Brain microvascular endothelial cell (primary cell): ENCODE results near the gene PCNX3.
A peak's percentile ranks its signal among the peaks of the same experiment; 100 is the strongest.

Source experiments
- DNase-seq: peaks from one replicate; pipeline ENCODE4 v3.0.0-alpha.2; 2020
- H3K27ac ChIP-seq: fragments of 250-450 bp; sonication (Bioruptor Pico); 2 replicates; pipeline ENCODE4 v1.5.1; 2020; ENCODE audit warnings: mild to moderate bottlenecking, moderate library complexity
- H3K27me3 ChIP-seq: fragments of 250-450 bp; sonication (Bioruptor Pico); replicated peaks from 2 replicates; pipeline ENCODE4 v1.5.1; 2020; ENCODE audit warnings: mild to moderate bottlenecking
- H3K36me3 ChIP-seq: fragments of 250-450 bp; sonication (Bioruptor Pico); replicated peaks from 2 replicates; pipeline ENCODE4 v1.5.1; 2020; ENCODE audit warnings: mild to moderate bottlenecking
- H3K4me3 ChIP-seq: 2 replicates; pipeline ENCODE4 v1.5.1; 2011; ENCODE audit warnings: low read depth, mild to moderate bottlenecking, control low read depth, low read length, moderate library complexity
- CTCF ChIP-seq: IDR thresholded peaks from 2 replicates; pipeline ENCODE4 v1.5.1; 2011; ENCODE audit warnings: low read depth, mild to moderate bottlenecking, moderate library complexity, low read length, control low read depth, inconsistent platforms; ENCODE audit errors: missing control alignments
- in situ Hi-C: cut with HindIII; loops from 2 replicates; pipeline ENCODE4 v1.10.0; 2017; ENCODE audit warnings: low sequenced_read_pairs, low pct_ligation_motif_present

Gene PCNX3

GRCh38 chr11:65615229-65615949, at the start of gene PCNX3:
TSS of gene PCNX3 (plus strand) at chr11:65615776. CDS start at chr11:65616312, 536 bp downstream.
- Histone ChIP-seq H3K27ac (peak within 1 kb of the TSS; percentile 82), H3K36me3 (peaks cover 26% of the 10 kb centered on the region), H3K27me3 (no peaks in the 10 kb centered on the region), H3K4me3 (peak within 1 kb of the TSS; percentile 90)
- TF ChIP-seq CTCF = no peak
- peak; percentile 100 for DNase-seq
- in situ Hi-C loops = no loop called here

DNA sequence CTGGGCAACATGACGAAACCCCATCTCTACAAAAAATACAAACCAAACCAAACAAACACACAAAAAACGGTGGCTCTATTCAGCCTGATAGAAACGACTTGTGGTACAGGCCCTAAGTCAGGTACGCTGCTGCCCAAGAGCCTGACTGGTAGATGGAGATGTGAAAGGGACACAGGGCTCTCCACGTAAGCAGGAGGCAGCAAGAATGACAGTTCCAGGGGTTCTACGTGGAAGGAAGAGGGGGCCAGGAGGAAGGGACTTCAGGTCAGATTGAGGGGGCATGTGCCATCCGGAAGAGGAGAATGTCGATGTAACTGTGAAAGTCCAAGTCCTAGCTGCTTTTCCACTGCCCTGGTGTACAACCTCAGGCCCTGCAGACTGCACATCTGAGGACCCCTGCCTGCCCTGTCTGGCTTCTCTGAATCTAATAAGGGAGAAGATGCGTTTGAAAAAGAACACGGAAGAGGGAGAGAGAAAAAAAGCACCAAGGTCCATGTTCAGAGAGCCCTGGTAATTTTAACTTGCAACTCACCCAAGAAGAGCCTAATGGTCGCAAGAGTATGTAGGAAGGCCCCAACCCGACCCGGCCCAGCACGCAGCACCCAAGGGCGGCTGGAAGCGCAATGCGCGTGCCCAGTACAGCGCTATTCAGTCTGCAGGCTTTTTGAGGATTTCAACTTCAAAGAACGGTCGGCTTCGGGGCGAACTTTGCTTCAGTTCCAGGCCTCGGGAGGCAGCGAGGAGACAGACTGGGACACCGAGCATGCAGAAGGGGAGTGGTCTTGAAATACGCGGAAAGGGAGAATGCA, 46.2 kb upstream of the PCNX3 start:
- peaks cover 3% of the 10 kb centered on the region for H3K36me3 ChIP-seq
- TF ChIP-seq CTCF = no peak
- H3K27ac ChIP-seq = peak overlapping the region; percentile 71
- in situ Hi-C loops = no loop called here
- no peaks in the 10 kb centered on the region for H3K27me3 ChIP-seq
- H3K4me3 ChIP-seq = peak overlapping the region; percentile 96
- DNase-seq = no peak

DNA sequence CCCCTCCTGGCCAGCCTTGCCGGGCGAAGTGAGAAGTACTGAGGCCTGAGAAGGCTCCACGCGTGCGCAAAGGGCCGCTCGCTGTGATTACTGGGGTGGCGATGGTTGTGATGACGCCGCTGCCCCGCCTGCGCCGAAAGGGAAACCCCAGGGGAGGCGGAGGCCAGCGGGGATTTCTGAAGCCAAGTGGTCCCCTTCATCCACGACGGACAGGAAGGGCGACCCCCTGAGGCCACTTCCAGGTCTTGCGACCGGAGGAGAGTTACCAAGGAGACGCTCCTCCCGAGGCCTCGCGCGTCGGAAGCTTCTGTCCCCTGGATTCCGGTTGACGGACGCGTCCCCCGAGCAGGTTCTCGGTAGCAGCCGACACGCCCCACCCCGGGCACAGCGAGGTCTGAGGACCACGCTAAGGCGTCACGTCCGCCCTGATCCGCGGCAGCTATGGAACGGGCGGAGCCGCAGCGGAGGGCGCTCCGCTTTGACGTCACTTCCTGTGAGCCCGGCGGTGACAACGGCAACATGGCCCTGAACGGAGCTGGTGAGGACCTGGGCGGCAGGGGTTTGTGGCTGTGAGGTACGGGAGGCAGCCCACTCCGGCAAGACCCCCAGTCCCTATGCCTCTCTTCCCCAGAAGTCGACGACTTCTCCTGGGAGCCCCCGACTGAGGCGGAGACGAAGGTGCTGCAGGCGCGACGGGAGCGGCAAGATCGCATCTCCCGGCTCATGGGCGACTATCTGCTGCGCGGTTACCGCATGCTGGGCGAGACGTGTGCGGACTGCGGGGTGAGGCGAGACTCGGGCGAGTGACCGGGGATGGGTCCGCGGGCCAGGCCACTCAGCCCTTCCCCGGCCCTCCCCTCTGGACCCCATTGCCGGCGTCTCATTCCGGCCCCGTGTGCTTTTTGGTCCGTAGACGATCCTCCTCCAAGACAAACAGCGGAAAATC, 45.3 kb upstream of the PCNX3 start, which contains the start of gene ZNRD2:
Gene ZNRD2, plus strand, starts transcription at position 505 of the 946 bp plus-strand sequence. Its CDS starts 15 bp downstream, at position 520.
- Histone ChIP-seq H3K27me3 (no peaks in the 10 kb centered on the region), H3K4me3 (peak within 1 kb of the TSS; percentile 96), H3K27ac (peak within 1 kb of the TSS; percentile 71), H3K36me3 (peaks cover 3% of the 10 kb centered on the region)
- peak; percentile 98 for DNase-seq
- in situ Hi-C loops = no loop called here
- TF ChIP-seq CTCF = peak; percentile 60

DNA sequence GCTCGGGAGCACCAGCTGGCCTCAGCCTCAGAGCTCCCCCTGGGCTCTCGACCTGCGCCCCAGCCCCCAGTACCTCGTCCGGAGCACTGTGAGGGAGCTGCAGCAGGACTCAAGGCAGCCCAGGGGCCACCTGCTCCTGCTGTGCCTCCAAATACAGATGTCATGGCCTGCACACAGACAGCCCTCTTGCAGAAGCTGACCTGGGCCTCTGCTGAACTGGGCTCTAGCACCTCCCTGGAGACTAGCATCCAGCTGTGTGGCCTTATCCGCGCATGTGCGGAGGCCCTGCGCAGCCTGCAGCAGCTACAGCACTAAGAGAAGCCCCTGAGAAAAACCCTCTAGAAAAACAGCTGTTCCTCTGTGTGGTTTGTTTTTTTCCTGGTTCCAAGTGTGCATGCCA, 44.2 kb upstream of the PCNX3 start:
- Histone ChIP-seq H3K4me3 (peak overlapping the region; percentile 96), H3K36me3 (peaks cover 3% of the 10 kb centered on the region), H3K27me3 (no peaks in the 10 kb centered on the region), H3K27ac (no peak overlapping the region)
- in situ Hi-C loops = no loop called here
- no peak for DNase-seq
- TF ChIP-seq CTCF = no peak

DNA sequence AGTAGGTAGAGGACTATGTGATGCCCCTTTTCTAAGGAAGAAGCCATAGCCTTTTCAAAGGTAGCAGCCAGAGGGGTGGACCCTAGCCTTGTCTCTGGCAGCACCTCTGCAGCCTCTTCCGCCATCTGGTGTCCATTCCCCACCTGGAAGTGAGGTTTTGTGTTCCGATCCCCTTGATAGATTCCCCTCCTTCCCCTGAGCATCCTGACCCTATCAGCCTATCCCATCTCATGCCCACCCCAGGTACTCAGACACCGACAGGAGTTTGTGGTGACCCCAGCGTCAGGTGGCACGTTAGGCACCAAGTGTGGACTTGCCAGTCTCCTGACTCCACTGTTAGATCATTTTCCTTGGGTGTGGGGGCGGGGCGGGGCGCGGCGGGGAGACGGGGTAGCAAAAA, 43.6 kb upstream of the PCNX3 start:
- no peak for DNase-seq
- in situ Hi-C loops = no loop called here
- Histone ChIP-seq H3K27me3 (no peaks in the 10 kb centered on the region), H3K36me3 (peaks cover 3% of the 10 kb centered on the region), H3K4me3 (peak overlapping the region; percentile 73), H3K27ac (no peak overlapping the region)
- TF ChIP-seq CTCF = peak; percentile 69
